ENCODE data around the gene AKAP9.

GRCh38 chr7:92110857-92111256, 170.2 kb downstream of the AKAP9 start:
- TF ChIP-seq, protein P1, sequence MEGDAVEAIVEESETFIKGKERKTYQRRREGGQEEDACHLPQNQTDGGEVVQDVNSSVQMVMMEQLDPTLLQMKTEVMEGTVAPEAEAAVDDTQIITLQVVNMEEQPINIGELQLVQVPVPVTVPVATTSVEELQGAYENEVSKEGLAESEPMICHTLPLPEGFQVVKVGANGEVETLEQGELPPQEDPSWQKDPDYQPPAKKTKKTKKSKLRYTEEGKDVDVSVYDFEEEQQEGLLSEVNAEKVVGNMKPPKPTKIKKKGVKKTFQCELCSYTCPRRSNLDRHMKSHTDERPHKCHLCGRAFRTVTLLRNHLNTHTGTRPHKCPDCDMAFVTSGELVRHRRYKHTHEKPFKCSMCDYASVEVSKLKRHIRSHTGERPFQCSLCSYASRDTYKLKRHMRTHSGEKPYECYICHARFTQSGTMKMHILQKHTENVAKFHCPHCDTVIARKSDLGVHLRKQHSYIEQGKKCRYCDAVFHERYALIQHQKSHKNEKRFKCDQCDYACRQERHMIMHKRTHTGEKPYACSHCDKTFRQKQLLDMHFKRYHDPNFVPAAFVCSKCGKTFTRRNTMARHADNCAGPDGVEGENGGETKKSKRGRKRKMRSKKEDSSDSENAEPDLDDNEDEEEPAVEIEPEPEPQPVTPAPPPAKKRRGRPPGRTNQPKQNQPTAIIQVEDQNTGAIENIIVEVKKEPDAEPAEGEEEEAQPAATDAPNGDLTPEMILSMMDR (IDR thresholded peaks at IDR 0.05; ENCODE audit: low read depth, low read length, poor library complexity, severe bottlenecking) = no peak
- no peak for TF ChIP-seq EZH2phosphoT487 (IDR thresholded peaks at IDR 0.05; ENCODE audit: borderline replicate concordance, low read length)
